GM12892 (cell line): ENCODE measurements around the gene CIZ1.

ENCODE experiments used
- POLR2A ChIP-seq: IDR thresholded peaks from 2 replicates; pipeline ENCODE4 v1.6.1; 2011; ENCODE audit warnings: low read depth, low read length, control low read depth
- POLR2AphosphoS5 ChIP-seq: IDR thresholded peaks from 2 replicates; pipeline ENCODE4 v1.6.1; 2011; ENCODE audit warnings: low read depth, low read length, control low read depth

GRCh38 chr9:128139621-128140020 lies 51.8 kb downstream of the CIZ1 start:
- TF ChIP-seq POLR2A: no peak
- TF ChIP-seq POLR2AphosphoS5: no peak
